Ovary (tissue), 3 donors: Measurements from ENCODE around the gene C13orf46.

Source experiments
- CTCF ChIP-seq, 3 donors: fragments of 450-650 bp in 2 of 3; fragments of 200-600 bp in 1 of 3; IDR thresholded peaks; one replicate each; pipeline versions ENCODE4 v1.5.1 to v1.8.0; 2016 to 2022; ENCODE audit warnings: antibody characterized with exemption in 3 of 3, mild to moderate bottlenecking in 1 of 3
- EP300 ChIP-seq: sonication (generic); formaldehyde crosslinking; IDR thresholded peaks from one replicate; pipeline ENCODE4 v1.6.1; 2017; ENCODE audit warnings: antibody characterized with exemption
- POLR2A ChIP-seq: fragments of 450-650 bp; IDR thresholded peaks from one replicate; pipeline ENCODE4 v1.6.1; 2017; ENCODE audit warnings: antibody characterized with exemption, mild to moderate bottlenecking, moderate library complexity
- donor health status: DM: no; HTN: no; CAD: no.

GRCh38 chr13:114020750-114021463 is 47.0 kb upstream of the C13orf46 start:
- TF ChIP-seq POLR2A (no peak), CTCF (IDR thresholded peaks at IDR 0.05) (no peak), EP300 (no peak)
